HepG2 (cell line): ENCODE results near the gene GRID1.

Source experiments
- ASH2L ChIP-seq: fragments of 300-600, 200-600 bp; sonication (generic); IDR thresholded peaks from 2 replicates; pipeline ENCODE4 v1.7.0; 2017; ENCODE audit warnings: low read depth, mild to moderate bottlenecking, moderate library complexity, mixed read lengths, low read length; ENCODE audit not compliant: insufficient read length
- HNRNPLL ChIP-seq: fragments of 200-400 bp; formaldehyde crosslinking; IDR thresholded peaks from 2 replicates; pipeline ENCODE4 v1.6.1; 2017; ENCODE audit warnings: mild to moderate bottlenecking, low read depth, low read length; ENCODE audit not compliant: poor library complexity, severe bottlenecking
- JUNB ChIP-seq: sonication (generic); formaldehyde crosslinking; IDR thresholded peaks from 2 replicates; pipeline ENCODE4 v1.8.0; 2022; ENCODE audit warnings: missing genetic modification reagents, mild to moderate bottlenecking, borderline replicate concordance
- MAFF ChIP-seq: IDR thresholded peaks from 2 replicates; pipeline ENCODE4 v1.6.1; 2011; ENCODE audit warnings: low read depth, low read length, improper control_type of control experiment
- POLR2A ChIP-seq, 2 experiments: IDR thresholded peaks; 2 replicates each; pipeline ENCODE4 v1.6.1; 2011; ENCODE audit warnings: low read depth in 2 of 2, low read length in 2 of 2, mild to moderate bottlenecking in 1 of 2, moderate library complexity in 1 of 2; ENCODE audit not compliant: insufficient read depth in 1 of 2
- RNF219 ChIP-seq: sonication (generic); formaldehyde crosslinking; IDR thresholded peaks from 2 replicates; pipeline ENCODE4 v1.5.0; 2020; ENCODE audit warnings: mild to moderate bottlenecking, missing genetic modification reagents
- SRF ChIP-seq: IDR thresholded peaks from 2 replicates; pipeline ENCODE4 v1.6.1; 2011; ENCODE audit warnings: mild to moderate bottlenecking, low read depth, low read length, moderate library complexity
- ZFY ChIP-seq: sonication (generic); formaldehyde crosslinking; IDR thresholded peaks from 2 replicates; pipeline ENCODE4 v1.4.0; 2020; ENCODE audit warnings: missing genetic modification reagents
- ZNF597 ChIP-seq: sonication (generic); formaldehyde crosslinking; IDR thresholded peaks from 2 replicates; pipeline ENCODE4 v1.5.0; 2020; ENCODE audit warnings: missing genetic modification reagents
- ZSCAN25 ChIP-seq: sonication (generic); formaldehyde crosslinking; IDR thresholded peaks from 2 replicates; pipeline ENCODE4 v1.8.0; 2022; ENCODE audit warnings: mild to moderate bottlenecking, missing genetic modification reagents

GRCh38 chr10:86252079-86252478, 114.5 kb downstream of the GRID1 start:
- TF ChIP-seq SRF (no peak), ZSCAN25 (no peak), ZFY (CRISPR knock-in tag) (no peak), ASH2L (no peak), HNRNPLL (no peak), JUNB (CRISPR knock-in tag) (no peak), ZNF597 (no peak), MAFF (no peak), POLR2A (IDR thresholded peaks at IDR 0.05; ENCODE audit: insufficient read depth in 1 of 2, low read depth in 2 of 2, low read length in 2 of 2) (no peak), RNF219 (CRISPR knock-in tag) (no peak)
